Right lobe of liver (tissue), 4 donors: ENCODE measurements around the gene PPIE.
"Not testable (repeated sequence)": the region's sequence is repeated elsewhere in the genome, so short reads cannot be mapped to it uniquely, and the experiment has no call there.

Experiments
- POLR2A ChIP-seq: fragments of 450-650 bp; IDR thresholded peaks from one replicate; pipeline ENCODE4 v1.6.1; 2017; ENCODE audit warnings: antibody characterized with exemption, mild to moderate bottlenecking
- TF ChIP-seq, protein P1 (sequence below), 4 donors: fragments of 200-600 bp in 3 of 4; fragments of 450-650 bp in 1 of 4; IDR thresholded peaks; one replicate each; pipeline versions ENCODE4 v1.5.1 to v1.8.0; 2016 to 2022; ENCODE audit warnings: antibody characterized with exemption in 4 of 4, mild to moderate bottlenecking in 2 of 4
- donor health status: DM: no; HTN: no; CAD: no.
- donor health status: DM: no; HTN: no; CAD: no.
- donor health status: DM: no; HTN: yes; CAD: no.

DNA sequence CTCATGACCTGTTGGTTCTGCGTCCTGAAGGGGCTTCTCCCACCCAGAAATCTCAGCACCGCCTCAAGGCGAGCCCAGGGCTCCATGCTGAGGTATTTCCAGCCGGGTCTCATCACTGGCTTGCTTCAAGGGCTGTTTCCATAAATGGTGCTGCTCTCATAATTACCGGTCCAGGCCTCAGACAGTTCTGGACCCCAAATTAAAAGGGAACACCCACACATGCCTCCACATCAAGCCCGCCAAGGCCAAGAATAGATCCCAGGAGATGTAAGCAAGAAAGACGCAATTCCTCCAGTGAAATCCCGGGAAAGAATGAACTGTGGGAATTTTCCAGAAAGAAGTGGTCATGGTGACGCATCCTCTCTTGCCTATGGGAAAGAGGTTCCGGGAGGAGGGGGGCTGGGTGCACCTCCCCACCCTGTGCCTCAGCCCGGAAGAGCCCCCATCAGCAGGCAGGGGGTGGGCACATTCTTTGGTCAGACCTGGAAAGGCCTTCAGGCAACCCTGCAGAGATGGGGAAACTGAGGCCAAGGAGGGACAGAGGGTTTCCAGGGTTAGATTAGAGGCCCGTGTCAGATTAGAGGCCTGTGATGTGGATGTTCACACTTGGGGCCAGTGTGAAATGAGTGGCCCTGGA lies 39.9 kb downstream of the PPIE start:
- not testable (repeated sequence) for TF ChIP-seq POLR2A
- TF ChIP-seq, protein P1, sequence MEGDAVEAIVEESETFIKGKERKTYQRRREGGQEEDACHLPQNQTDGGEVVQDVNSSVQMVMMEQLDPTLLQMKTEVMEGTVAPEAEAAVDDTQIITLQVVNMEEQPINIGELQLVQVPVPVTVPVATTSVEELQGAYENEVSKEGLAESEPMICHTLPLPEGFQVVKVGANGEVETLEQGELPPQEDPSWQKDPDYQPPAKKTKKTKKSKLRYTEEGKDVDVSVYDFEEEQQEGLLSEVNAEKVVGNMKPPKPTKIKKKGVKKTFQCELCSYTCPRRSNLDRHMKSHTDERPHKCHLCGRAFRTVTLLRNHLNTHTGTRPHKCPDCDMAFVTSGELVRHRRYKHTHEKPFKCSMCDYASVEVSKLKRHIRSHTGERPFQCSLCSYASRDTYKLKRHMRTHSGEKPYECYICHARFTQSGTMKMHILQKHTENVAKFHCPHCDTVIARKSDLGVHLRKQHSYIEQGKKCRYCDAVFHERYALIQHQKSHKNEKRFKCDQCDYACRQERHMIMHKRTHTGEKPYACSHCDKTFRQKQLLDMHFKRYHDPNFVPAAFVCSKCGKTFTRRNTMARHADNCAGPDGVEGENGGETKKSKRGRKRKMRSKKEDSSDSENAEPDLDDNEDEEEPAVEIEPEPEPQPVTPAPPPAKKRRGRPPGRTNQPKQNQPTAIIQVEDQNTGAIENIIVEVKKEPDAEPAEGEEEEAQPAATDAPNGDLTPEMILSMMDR (IDR thresholded peaks at IDR 0.05), result not testable (repeated sequence)
